Measurements from ENCODE around the gene TMEM170A.

GRCh38 chr16:75446416-75446815 is 18.1 kb downstream of the TMEM170A start:
- TF ChIP-seq, protein P1, sequence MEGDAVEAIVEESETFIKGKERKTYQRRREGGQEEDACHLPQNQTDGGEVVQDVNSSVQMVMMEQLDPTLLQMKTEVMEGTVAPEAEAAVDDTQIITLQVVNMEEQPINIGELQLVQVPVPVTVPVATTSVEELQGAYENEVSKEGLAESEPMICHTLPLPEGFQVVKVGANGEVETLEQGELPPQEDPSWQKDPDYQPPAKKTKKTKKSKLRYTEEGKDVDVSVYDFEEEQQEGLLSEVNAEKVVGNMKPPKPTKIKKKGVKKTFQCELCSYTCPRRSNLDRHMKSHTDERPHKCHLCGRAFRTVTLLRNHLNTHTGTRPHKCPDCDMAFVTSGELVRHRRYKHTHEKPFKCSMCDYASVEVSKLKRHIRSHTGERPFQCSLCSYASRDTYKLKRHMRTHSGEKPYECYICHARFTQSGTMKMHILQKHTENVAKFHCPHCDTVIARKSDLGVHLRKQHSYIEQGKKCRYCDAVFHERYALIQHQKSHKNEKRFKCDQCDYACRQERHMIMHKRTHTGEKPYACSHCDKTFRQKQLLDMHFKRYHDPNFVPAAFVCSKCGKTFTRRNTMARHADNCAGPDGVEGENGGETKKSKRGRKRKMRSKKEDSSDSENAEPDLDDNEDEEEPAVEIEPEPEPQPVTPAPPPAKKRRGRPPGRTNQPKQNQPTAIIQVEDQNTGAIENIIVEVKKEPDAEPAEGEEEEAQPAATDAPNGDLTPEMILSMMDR (IDR thresholded peaks at IDR 0.05): no peak
- TF ChIP-seq POLR2A (IDR thresholded peaks at IDR 0.05): no peak
